ENCODE results near the gene FKRP. TPM values are rescaled to one million over a fixed set of nuclear protein-coding genes. Genes with fewer than 3 reads are reported as not detected.

The FKRP gene
- total and polyA plus RNA-seq, 2 of the 13 experiments (the other 11 are each of a cell fraction or from before 2014, with no cell fraction given) = 7.3 to 9.8 TPM

DNA sequence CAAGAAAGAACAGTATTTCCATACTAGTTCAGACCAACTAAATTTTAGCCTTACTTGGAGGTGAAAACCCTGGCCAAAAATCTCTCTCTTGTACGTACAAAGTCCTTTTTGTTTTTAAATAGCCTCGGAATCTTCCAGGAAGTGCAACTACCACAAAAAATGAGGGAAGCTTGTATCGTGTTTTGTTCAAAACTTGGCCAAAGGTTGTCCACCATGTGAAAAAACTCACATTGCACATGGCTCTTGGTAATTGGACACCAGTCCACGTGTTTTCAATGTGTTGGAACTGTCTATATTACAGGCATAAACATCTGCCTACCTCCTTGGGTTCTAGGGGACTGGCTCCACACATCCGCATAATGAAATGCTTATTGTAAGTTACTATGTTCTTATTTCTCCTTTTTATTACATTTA lies 15.6 kb downstream of the FKRP start (continued):
- no peak for TF ChIP-seq CHD4 (IDR thresholded peaks at IDR 0.05; ENCODE audit: borderline replicate concordance, low read length)
- TF ChIP-seq ATF1 (CRISPR knock-in tag; IDR thresholded peaks at IDR 0.05) = no peak
- no peak for TF ChIP-seq ZNF788 (CRISPR knock-in tag; IDR thresholded peaks at IDR 0.05; ENCODE audit: borderline replicate concordance)
- no peak for TF ChIP-seq PHF20 (CRISPR knock-in tag; IDR thresholded peaks at IDR 0.05)
- TF ChIP-seq SMAD1 (CRISPR knock-in tag; IDR thresholded peaks at IDR 0.05; ENCODE audit: borderline replicate concordance, low read depth) = no peak
- no peak for TF ChIP-seq PLRG1 (conservative IDR thresholded peaks at IDR 0.05)
- TF ChIP-seq ZNF768 (CRISPR knock-in tag; IDR thresholded peaks at IDR 0.05) = no peak
- TF ChIP-seq ZSCAN9 (CRISPR knock-in tag; IDR thresholded peaks at IDR 0.05; ENCODE audit: borderline replicate concordance) = peak; percentile 75; the same call in 1 of the 2 replicates
- TF ChIP-seq HNRNPK (IDR thresholded peaks at IDR 0.05; ENCODE audit: low read depth, low read length, poor library complexity, severe bottlenecking) = no peak
- no peak for TF ChIP-seq RFXANK (CRISPR knock-in tag; IDR thresholded peaks at IDR 0.05)
- TF ChIP-seq XBP1 (CRISPR knock-in tag; IDR thresholded peaks at IDR 0.05) = no peak
- TF ChIP-seq DR1 (CRISPR knock-in tag; IDR thresholded peaks at IDR 0.05) = no peak
- TF ChIP-seq RARA (CRISPR knock-in tag; IDR thresholded peaks at IDR 0.05) = peak; percentile 64
- TF ChIP-seq ZNF800 (CRISPR knock-in tag; IDR thresholded peaks at IDR 0.05) = peak; percentile 85
- TF ChIP-seq GPBP1L1 (CRISPR knock-in tag; IDR thresholded peaks at IDR 0.05) = no peak
- no peak for TF ChIP-seq TAF1 (CRISPR knock-in tag; IDR thresholded peaks at IDR 0.05)
- TF ChIP-seq, protein P1, sequence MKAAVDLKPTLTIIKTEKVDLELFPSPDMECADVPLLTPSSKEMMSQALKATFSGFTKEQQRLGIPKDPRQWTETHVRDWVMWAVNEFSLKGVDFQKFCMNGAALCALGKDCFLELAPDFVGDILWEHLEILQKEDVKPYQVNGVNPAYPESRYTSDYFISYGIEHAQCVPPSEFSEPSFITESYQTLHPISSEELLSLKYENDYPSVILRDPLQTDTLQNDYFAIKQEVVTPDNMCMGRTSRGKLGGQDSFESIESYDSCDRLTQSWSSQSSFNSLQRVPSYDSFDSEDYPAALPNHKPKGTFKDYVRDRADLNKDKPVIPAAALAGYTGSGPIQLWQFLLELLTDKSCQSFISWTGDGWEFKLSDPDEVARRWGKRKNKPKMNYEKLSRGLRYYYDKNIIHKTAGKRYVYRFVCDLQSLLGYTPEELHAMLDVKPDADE (CRISPR knock-in tag; IDR thresholded peaks at IDR 0.05) = 0 out of 2 replicates have a peak, but pooled peaks have one; percentile 73
- TF ChIP-seq KLF6 (CRISPR knock-in tag; IDR thresholded peaks at IDR 0.05) = no peak
- no peak for TF ChIP-seq ZFY (CRISPR knock-in tag; IDR thresholded peaks at IDR 0.05)
- TF ChIP-seq HNF4A (CRISPR knock-in tag; IDR thresholded peaks at IDR 0.05) = no peak
- no peak for TF ChIP-seq TCF12 (IDR thresholded peaks at IDR 0.05)
- no peak for TF ChIP-seq TCF12 (CRISPR knock-in tag; IDR thresholded peaks at IDR 0.05)
- TF ChIP-seq BATF2 (CRISPR knock-in tag; IDR thresholded peaks at IDR 0.05) = no peak
- peak; percentile 82; the same call in 1 of the 2 replicates for TF ChIP-seq ZNF441 (CRISPR knock-in tag; IDR thresholded peaks at IDR 0.05; ENCODE audit: borderline replicate concordance)
- no peak for TF ChIP-seq NR0B2 (CRISPR knock-in tag; IDR thresholded peaks at IDR 0.05)
- no peak for TF ChIP-seq WIZ (CRISPR knock-in tag; IDR thresholded peaks at IDR 0.05)
- no peak for TF ChIP-seq ZNF569 (CRISPR knock-in tag; IDR thresholded peaks at IDR 0.05; ENCODE audit: borderline replicate concordance)
- 0 out of 2 replicates have a peak, but pooled peaks have one; percentile 20 for TF ChIP-seq FOXK1 (CRISPR knock-in tag; IDR thresholded peaks at IDR 0.05; ENCODE audit: borderline replicate concordance, low read depth)
- TF ChIP-seq ZIK1 (CRISPR knock-in tag; IDR thresholded peaks at IDR 0.05; ENCODE audit: borderline replicate concordance, low read depth) = no peak
